CD14-positive monocyte (primary cell): ENCODE results near the gene STK32B. TPM values are rescaled to one million over a fixed set of nuclear protein-coding genes. Genes with fewer than 3 reads are reported as not detected.

Experiments used
- DNase-seq, 3 donors: peaks; one replicate each; pipeline ENCODE4 v3.0.0-alpha.2; 2011 to 2022
- H2AFZ ChIP-seq: 2 replicates; pipeline ENCODE4 v1.6.0; 2012; ENCODE audit warnings: mild to moderate bottlenecking, low read depth, low read length, inconsistent platforms; ENCODE audit not compliant: insufficient read depth, poor library complexity, severe bottlenecking
- H3K27ac ChIP-seq, 2 donors: 1 replicate in 1 of 2; 2 replicates in 1 of 2; pipeline ENCODE4 v1.5.1; 2012 to 2013; ENCODE audit warnings: low read length in 2 of 2, control low read depth in 1 of 2, inconsistent platforms in 1 of 2, low read depth in 1 of 2, mild to moderate bottlenecking in 1 of 2
- H3K27me3 ChIP-seq, 2 donors: one replicate each; pipeline versions ENCODE4 v1.6.0 to v1.6.1; 2011 to 2013; ENCODE audit warnings: low read length in 2 of 2; ENCODE audit not compliant: control insufficient read depth in 2 of 2, insufficient read depth in 2 of 2
- H3K36me3 ChIP-seq, 2 donors: replicated peaks in 1 of 2; 1 replicate in 1 of 2; 2 replicates in 1 of 2; pipeline versions ENCODE4 v1.5.1 to v1.6.1; 2012 to 2013; ENCODE audit warnings: low read length in 2 of 2, control low read depth in 1 of 2, inconsistent platforms in 1 of 2, mild to moderate bottlenecking in 1 of 2; ENCODE audit not compliant: insufficient read depth in 2 of 2, control insufficient read depth in 1 of 2
- H3K4me1 ChIP-seq, 2 donors: 1 replicate in 1 of 2; 2 replicates in 1 of 2; pipeline versions ENCODE4 v1.5.1 to v1.6.1; 2012 to 2013; ENCODE audit warnings: low read length in 2 of 2, control low read depth in 1 of 2, inconsistent platforms in 1 of 2, mild to moderate bottlenecking in 1 of 2, moderate library complexity in 1 of 2; ENCODE audit not compliant: insufficient read depth in 2 of 2, control insufficient read depth in 1 of 2
- H3K4me2 ChIP-seq: replicated peaks from 2 replicates; pipeline ENCODE3; 2012; ENCODE audit warnings: low read length, moderate library complexity, mild to moderate bottlenecking; ENCODE audit not compliant: poor library complexity, severe bottlenecking; ENCODE audit errors: extremely low read depth
- H3K4me3 ChIP-seq, 3 experiments: fragments of 200-600 bp in 1 of 3; sonication (generic) in 1 of 3; replicated peaks in 1 of 3; 1 replicate in 2 of 3; 2 replicates in 1 of 3; pipeline ENCODE4 v1.5.1; 2011 to 2013; ENCODE audit warnings: low read length in 3 of 3, mild to moderate bottlenecking in 3 of 3, control low read depth in 2 of 3, low read depth in 2 of 3, inconsistent platforms in 1 of 3, moderate library complexity in 1 of 3
- H3K79me2 ChIP-seq: 2 replicates; pipeline ENCODE4 v1.6.0; 2012; ENCODE audit warnings: mild to moderate bottlenecking, control low read depth, inconsistent platforms, low read length, moderate library complexity; ENCODE audit not compliant: insufficient read depth
- H3K9ac ChIP-seq: 2 replicates; pipeline ENCODE4 v1.6.0; 2017; ENCODE audit warnings: low read length, mild to moderate bottlenecking; ENCODE audit not compliant: insufficient read depth, poor library complexity, severe bottlenecking
- H3K9me3 ChIP-seq, 2 donors: replicated peaks in 1 of 2; 1 replicate in 1 of 2; 2 replicates in 1 of 2; pipeline versions ENCODE4 v1.5.1 to v1.6.1; 2012 to 2013; ENCODE audit warnings: low read length in 2 of 2, control low read depth in 1 of 2; ENCODE audit not compliant: control insufficient read depth in 1 of 2, insufficient read depth in 1 of 2
- H4K20me1 ChIP-seq: 2 replicates; pipeline ENCODE4 v1.6.0; 2012; ENCODE audit warnings: mild to moderate bottlenecking, low read length, control low read depth, moderate library complexity; ENCODE audit not compliant: insufficient read depth
- H3K27ac Mint-ChIP-seq, 7 donors: one replicate each; pipeline ENCODE4 v1.8.0; 2020; ENCODE audit warnings: mild to moderate bottlenecking in 7 of 7, mixed read lengths in 7 of 7, moderate library complexity in 6 of 7, inconsistent platforms in 2 of 7
- H3K27me3 Mint-ChIP-seq, 3 donors: one replicate each; pipeline ENCODE4 v1.8.0; 2021 to 2022; ENCODE audit warnings: low read depth in 3 of 3, mild to moderate bottlenecking in 3 of 3, mixed read lengths in 3 of 3, moderate library complexity in 3 of 3, inconsistent platforms in 1 of 3
- H3K36me3 Mint-ChIP-seq, 2 donors: one replicate each; pipeline ENCODE4 v1.8.0; 2020; ENCODE audit warnings: mixed read lengths in 2 of 2, inconsistent platforms in 1 of 2, mild to moderate bottlenecking in 1 of 2
- H3K4me1 Mint-ChIP-seq: one replicate; pipeline ENCODE4 v1.8.0; 2020; ENCODE audit warnings: mild to moderate bottlenecking, mixed read lengths
- H3K4me3 Mint-ChIP-seq, 2 donors: one replicate each; pipeline ENCODE4 v1.8.0; 2020; ENCODE audit warnings: mild to moderate bottlenecking in 2 of 2, mixed read lengths in 2 of 2, moderate library complexity in 1 of 2
- H3K9me3 Mint-ChIP-seq, 7 donors: one replicate each; pipeline ENCODE4 v1.8.0; 2020 to 2022; ENCODE audit warnings: mixed read lengths in 7 of 7, mild to moderate bottlenecking in 6 of 7, moderate library complexity in 6 of 7, inconsistent platforms in 2 of 7
- CTCF ChIP-seq: fragments of 200-600 bp; IDR thresholded peaks from one replicate; pipeline ENCODE4 v1.8.0; 2022; ENCODE audit warnings: antibody characterized with exemption, mild to moderate bottlenecking
- WGBS: methylation state at CpG from one replicate; pipeline ENCODE4 v1.1.5; 2013; ENCODE audit warnings: missing lambda C conversion rate; ENCODE audit not compliant: insufficient coverage; 5-methylcytosine and 5-hydroxymethylcytosine counted together
- intact Hi-C, 2 donors: fragments of 100-400 bp; cut with micrococcal nuclease; formaldehyde crosslinking; loops; one replicate each; pipeline versions ENCODE4 v1.15.0 to v1.15.1; 2023
- polyA plus RNA-seq, 3 donors: library from polyadenylated mRNA; depleted of rRNA in 1 of 3; unstranded in 2 of 3; stranded (reverse) in 1 of 3; fragments of 300-500 nt in 2 of 3; fragments of >200 nt in 1 of 3; fragmentation: Illumina TruSeq in 2 of 3; gene quantifications; 1 replicate in 2 of 3; 2 replicates in 1 of 3; pipeline ENCODE4 v1.2.3, GENCODE V29; 2012 to 2021

STK32B gene
- polyA plus RNA-seq, 3 donors: 0.61 to 1.7 (median 0.75) TPM

- 85% methylated on average over 23 of the region's 29 CpGs for WGBS
- intact Hi-C loops: no loop called here
- H3K4me2 ChIP-seq: no peak overlapping the region
- H3K4me1 Mint-ChIP-seq: no peaks in the 10 kb centered on the region
- TF ChIP-seq CTCF: no peak
- peaks cover 0 to 3% (median 0%) of the 10 kb centered on the region in 3 donors for H3K27me3 Mint-ChIP-seq
- no peaks in the 10 kb centered on the region for H3K9me3 ChIP-seq
- no peaks in the 10 kb centered on the region for H3K79me2 ChIP-seq
- no peak overlapping the region for H3K27ac ChIP-seq
- H3K4me3 ChIP-seq: no peak overlapping the region
- no peak overlapping the region for H3K4me3 Mint-ChIP-seq
- H3K4me1 ChIP-seq: no peaks in the 10 kb centered on the region
- DNase-seq: no peak
- H3K27ac Mint-ChIP-seq: no peak overlapping the region
- no peaks in the 10 kb centered on the region for H4K20me1 ChIP-seq
- no peak overlapping the region for H3K9ac ChIP-seq
- H3K27me3 ChIP-seq: no peaks in the 10 kb centered on the region
- H3K9me3 Mint-ChIP-seq: no peaks in the 10 kb centered on the region
- peaks cover 2 to 6% of the 10 kb centered on the region in 2 donors for H3K36me3 Mint-ChIP-seq
- peaks cover 0 to 4% of the 10 kb centered on the region in 2 donors for H3K36me3 ChIP-seq
- no peak overlapping the region for H2AFZ ChIP-seq
These were observed 114.4 kb downstream of the STK32B start for GRCh38 chr4:5165420-5166369.

DNA sequence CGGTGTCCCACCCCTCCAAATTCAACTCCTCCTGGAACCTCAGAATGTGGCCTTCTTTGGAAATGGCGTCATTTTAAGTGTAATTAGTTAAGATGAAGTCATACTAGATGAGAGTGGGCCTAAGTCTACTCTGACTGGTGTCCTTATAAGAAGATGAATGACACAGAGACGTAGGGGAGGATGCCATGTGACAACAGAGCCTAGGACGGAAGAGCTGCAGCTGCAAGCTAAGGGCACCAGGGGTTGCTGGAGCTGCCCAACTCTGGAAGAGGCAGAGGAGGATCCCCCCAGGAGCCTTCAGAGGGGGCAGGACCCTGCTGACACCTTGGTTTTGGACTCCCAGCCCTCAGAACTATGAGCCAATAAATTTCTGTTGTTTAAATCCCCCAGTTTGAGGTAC is 115.1 kb downstream of the STK32B start:
- H4K20me1 ChIP-seq: no peaks in the 10 kb centered on the region
- Mint-ChIP-seq H3K4me1 (no peaks in the 10 kb centered on the region), H3K4me3 (no peak overlapping the region), H3K27me3 (peaks cover 0 to 3% (median 0%) of the 10 kb centered on the region in 3 donors), H3K9me3 (peaks cover 0 to 1% (median 0%) of the 10 kb centered on the region in 7 donors), H3K36me3 (peaks cover 2 to 6% of the 10 kb centered on the region in 2 donors), H3K27ac (no peak overlapping the region)
- no peak overlapping the region for H3K27ac ChIP-seq
- H3K27me3 ChIP-seq: no peaks in the 10 kb centered on the region
- no peak for DNase-seq
- H3K9ac ChIP-seq: no peak overlapping the region
- no peaks in the 10 kb centered on the region for H3K79me2 ChIP-seq
- no peak overlapping the region for H2AFZ ChIP-seq
- TF ChIP-seq CTCF: no peak
- H3K4me1 ChIP-seq: no peaks in the 10 kb centered on the region
- no peak overlapping the region for H3K4me3 ChIP-seq
- H3K9me3 ChIP-seq: no peaks in the 10 kb centered on the region
- H3K36me3 ChIP-seq: peaks cover 0 to 4% of the 10 kb centered on the region in 2 donors
- intact Hi-C loops: no loop called here
- H3K4me2 ChIP-seq: no peak overlapping the region
- 100% methylated on average over 2 of the region's 4 CpGs for WGBS
